Gastrocnemius medialis (tissue), 4 donors: ENCODE results near the gene BICD1.

Source experiments
- CTCF ChIP-seq, 5 experiments: fragments of 450-650 bp in 3 of 5; fragments of 200-600 bp in 2 of 5; sonication (generic) in 2 of 5; IDR thresholded peaks in 4 of 5; conservative IDR thresholded peaks in 1 of 5; 1 replicate in 4 of 5; 2 replicates in 1 of 5; pipeline ENCODE4 v1.5.1; 2016 to 2019; ENCODE audit warnings: antibody characterized with exemption in 5 of 5, mild to moderate bottlenecking in 3 of 5, moderate library complexity in 3 of 5
- POLR2A ChIP-seq, 2 donors: fragments of 450-650 bp; IDR thresholded peaks; one replicate each; pipeline ENCODE4 v1.6.1; 2017; ENCODE audit warnings: antibody characterized with exemption in 2 of 2, mild to moderate bottlenecking in 2 of 2, moderate library complexity in 2 of 2

DNA sequence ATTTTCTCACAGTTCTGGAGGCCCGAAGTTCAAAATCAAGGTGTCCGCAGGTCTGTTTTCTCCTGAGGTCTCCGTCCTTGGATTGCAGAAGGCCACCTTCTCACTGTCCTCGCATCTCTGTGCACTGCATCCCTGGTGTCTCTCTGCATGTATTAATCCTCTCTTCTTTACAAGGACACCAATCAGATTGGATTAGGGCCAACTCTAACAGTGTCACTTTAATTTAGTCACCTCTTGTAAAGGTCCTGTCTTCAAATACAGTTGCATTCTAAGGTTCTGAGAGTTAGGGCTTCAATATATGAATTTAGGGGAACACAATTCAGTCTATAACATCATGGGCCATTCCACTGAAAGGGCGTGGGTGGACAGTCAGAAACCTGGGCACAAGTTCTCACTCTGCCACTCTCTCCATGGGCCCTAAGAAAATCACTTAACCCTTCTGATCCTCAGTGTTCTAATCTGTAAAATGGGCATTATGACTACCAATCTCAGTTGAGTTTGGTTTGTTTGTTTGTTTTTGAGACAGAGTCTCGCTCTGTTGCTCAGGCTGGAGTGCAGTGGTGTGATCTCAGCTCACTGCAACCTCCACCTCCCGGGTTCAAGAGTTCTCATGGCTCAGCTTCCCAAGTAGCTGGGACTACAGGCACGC lies 251.1 kb downstream of the BICD1 start:
- TF ChIP-seq CTCF (IDR thresholded peaks at IDR 0.05 in 4 of 5, conservative IDR thresholded peaks at IDR 0.05 in 1 of 5) (no peak), POLR2A (IDR thresholded peaks at IDR 0.05) (no peak)
